Gastrocnemius medialis (tissue), 4 donors: Measurements from ENCODE around the gene CBX8. TPM values are rescaled to one million over a fixed set of nuclear protein-coding genes. Genes with fewer than 3 reads are reported as not detected.

ENCODE experiments used
- ATAC-seq, 2 donors: fragments of 150-250 bp; one replicate each; pipeline ENCODE4 v1.9.1; 2016
- DNase-seq, 2 donors: peaks; one replicate each; pipeline ENCODE4 v3.0.0-alpha.2; 2019
- H3K27ac ChIP-seq, 4 donors: fragments of 200-600 bp; sonication (generic); 1 replicate in 1 of 4; 2 replicates in 3 of 4; pipeline ENCODE4 v1.5.1; 2016 to 2018; ENCODE audit warnings: mild to moderate bottlenecking in 2 of 4, moderate library complexity in 1 of 4
- H3K27me3 ChIP-seq, 3 donors: fragments of 200-600 bp; sonication (generic) in 2 of 3; 1 replicate in 1 of 3; 2 replicates in 2 of 3; pipeline versions ENCODE4 v1.5.1 to v1.6.0; 2016 to 2019; ENCODE audit warnings: mild to moderate bottlenecking in 1 of 3, moderate library complexity in 1 of 3
- H3K36me3 ChIP-seq, 2 donors: fragments of 200-600 bp; sonication (generic) in 1 of 2; one replicate each; pipeline ENCODE4 v1.5.1; 2017 to 2018
- H3K4me1 ChIP-seq, 2 donors: fragments of 200-600 bp; sonication (generic) in 1 of 2; one replicate each; pipeline ENCODE4 v1.5.1; 2016 to 2017; ENCODE audit warnings: mild to moderate bottlenecking in 2 of 2
- H3K4me3 ChIP-seq, 4 donors: fragments of 200-600 bp; sonication (generic) in 3 of 4; 1 replicate in 1 of 4; 2 replicates in 3 of 4; pipeline ENCODE4 v1.5.1; 2016 to 2019; ENCODE audit warnings: mild to moderate bottlenecking in 2 of 4
- H3K9me3 ChIP-seq, 3 donors: fragments of 200-600 bp; sonication (generic) in 2 of 3; 1 replicate in 1 of 3; 2 replicates in 2 of 3; pipeline ENCODE4 v1.5.1; 2016 to 2019
- CTCF ChIP-seq, 5 experiments: fragments of 450-650 bp in 3 of 5; fragments of 200-600 bp in 2 of 5; sonication (generic) in 2 of 5; IDR thresholded peaks in 4 of 5; conservative IDR thresholded peaks in 1 of 5; 1 replicate in 4 of 5; 2 replicates in 1 of 5; pipeline ENCODE4 v1.5.1; 2016 to 2019; ENCODE audit warnings: antibody characterized with exemption in 5 of 5, mild to moderate bottlenecking in 3 of 5, moderate library complexity in 3 of 5
- POLR2A ChIP-seq, 2 donors: fragments of 450-650 bp; IDR thresholded peaks; one replicate each; pipeline ENCODE4 v1.6.1; 2017; ENCODE audit warnings: antibody characterized with exemption in 2 of 2, mild to moderate bottlenecking in 2 of 2, moderate library complexity in 2 of 2
- in situ Hi-C, 4 donors: fragments of 200-750 bp; cut with MboI; loops; one replicate each; pipeline versions ENCODE4 v1.15.0 to v1.8.0; 2017; ENCODE audit warnings: low sequenced_read_pairs in 4 of 4
- intact Hi-C: fragments of 100-400 bp; cut with DNase I; formaldehyde crosslinking; loops from one replicate; pipeline ENCODE4 v1.15.1; 2023; ENCODE audit warnings: low total_unique reads
- total RNA-seq, 4 donors: library from RNA; depleted of rRNA; stranded (reverse); fragments of >200 nt; gene quantifications; one replicate each; pipeline versions ENCODE4 v1.1.0 to v1.2.3, GENCODE V29; 2016

Gene CBX8
- total RNA-seq, 4 donors from 2014 or later = 0.18 to 0.94 (median 0.49) TPM; not detected in 1

GRCh38 chr17:79840989-79841286, 44.1 kb upstream of the CBX8 start:
- Histone ChIP-seq H3K9me3 (no peaks in the 10 kb centered on the region), H3K4me3 (peak overlapping the region in 3 of 4 donors; percentile 62 to 91 (median 78)), H3K4me1 (peaks cover 43 to 63% of the 10 kb centered on the region in 2 donors), H3K36me3 (no peaks in the 10 kb centered on the region), H3K27me3 (peaks cover 51 to 56% (median 51%) of the 10 kb centered on the region in 3 donors), H3K27ac (no peak overlapping the region)
- no peak for ATAC-seq
- in situ Hi-C loops (no loop called here), intact Hi-C loops (loop anchor here (2.0 to 5.0 kb wide), 2 partner anchors 32 to 151 kb away; no protein-coding TSS in a partner anchor)
- no peak for DNase-seq
- TF ChIP-seq CTCF (IDR thresholded peaks at IDR 0.05 in 4 of 5, conservative IDR thresholded peaks at IDR 0.05 in 1 of 5) (no peak), POLR2A (IDR thresholded peaks at IDR 0.05) (no peak)

GRCh38 chr17:79840269-79840988, 43.6 kb upstream of the CBX8 start:
- peaks cover 48 to 56% (median 51%) of the 10 kb centered on the region in 3 donors for H3K27me3 ChIP-seq
- ATAC-seq = no peak
- in situ Hi-C loops = no loop called here

GRCh38 chr17:79839356-79840268, 42.7 kb upstream of the CBX8 start, which contains the start of gene CBX4:
Gene CBX4 (minus strand): TSS chr17:79839440. CDS start chr17:79839251, 189 bp downstream.
- in situ Hi-C loops = no loop called here

More at GRCh38 chr17:79840269-79840988, 43.6 kb upstream of the CBX8 start:
- peak overlapping the region in 1 of 4 donors; percentile 72 for H3K27ac ChIP-seq
- TF ChIP-seq CTCF (IDR thresholded peaks at IDR 0.05 in 4 of 5, conservative IDR thresholded peaks at IDR 0.05 in 1 of 5) (peak in 1 of 5 experiments; percentile 10), POLR2A (IDR thresholded peaks at IDR 0.05) (no peak)
- H3K36me3 ChIP-seq = no peaks in the 10 kb centered on the region
- intact Hi-C loops = loop anchor here (2.0 to 5.0 kb wide), 2 partner anchors 32 to 152 kb away; no protein-coding TSS in a partner anchor
- H3K4me3 ChIP-seq = peak overlapping the region; percentile 62 to 91 (median 72)
- H3K9me3 ChIP-seq = no peaks in the 10 kb centered on the region
- H3K4me1 ChIP-seq = peaks cover 43 to 63% of the 10 kb centered on the region in 2 donors
- DNase-seq = peak in 1 of 2 donors; percentile 52

More at GRCh38 chr17:79839356-79840268, 42.7 kb upstream of the CBX8 start, which contains the start of gene CBX4:
- H3K36me3 ChIP-seq = no peaks in the 10 kb centered on the region
- TF ChIP-seq POLR2A (IDR thresholded peaks at IDR 0.05) (peak; percentile 76 to 88), CTCF (IDR thresholded peaks at IDR 0.05 in 4 of 5, conservative IDR thresholded peaks at IDR 0.05 in 1 of 5) (peak; percentile 58 to 91 (median 82))
- peaks cover 46 to 50% (median 48%) of the 10 kb centered on the region in 3 donors for H3K27me3 ChIP-seq
- ATAC-seq (peak; percentile 83), DNase-seq (peak; percentile 83 to 90)
- H3K4me1 ChIP-seq = peaks cover 43 to 58% of the 10 kb centered on the region in 2 donors
- H3K4me3 ChIP-seq = peak within 1 kb of the TSS; percentile 72 to 91 (median 75)
- no peaks in the 10 kb centered on the region for H3K9me3 ChIP-seq
- H3K27ac ChIP-seq = peak within 1 kb of the TSS; percentile 73 to 85 (median 82)
- intact Hi-C loops = loop anchor here (1.0 to 5.0 kb wide), 3 partner anchors 31 to 153 kb away; partner anchors contain the start of gene CBX8
